Midbrain (tissue), 1 donor: ENCODE results near the gene CDK15.

Source experiments
- DNase-seq: peaks from one replicate; lab custom pipeline; 2025; lab: John Stamatoyannopoulos, UW

Gene CDK15

GRCh38 chr2:201908901-201909300 lies 102.6 kb downstream of the CDK15 start:
- DNase-seq, result peak; percentile 2

GRCh38 chr2:201909348-201909747 lies 103.0 kb downstream of the CDK15 start:
- DNase-seq, result no peak

GRCh38 chr2:201909961-201910361 lies 103.6 kb downstream of the CDK15 start:
- no peak for DNase-seq

- DNase-seq, result no peak
These were observed 105.0 kb downstream of the CDK15 start for GRCh38 chr2:201911372-201911771.

- DNase-seq, result no peak
These were observed 106.9 kb downstream of the CDK15 start for GRCh38 chr2:201913201-201913600.

GRCh38 chr2:201915446-201915845 lies 109.1 kb downstream of the CDK15 start:
- DNase-seq, result no peak

- DNase-seq, result no peak
These were observed 110.2 kb downstream of the CDK15 start for GRCh38 chr2:201916565-201916964.

GRCh38 chr2:201918616-201919307 lies 112.4 kb downstream of the CDK15 start:
- DNase-seq, result no peak

- no peak for DNase-seq
These were observed 112.9 kb downstream of the CDK15 start for GRCh38 chr2:201919308-201919634.

GRCh38 chr2:201923436-201924328 lies 117.3 kb downstream of the CDK15 start:
- DNase-seq, result no peak

- DNase-seq, result no peak
These were observed 118.1 kb downstream of the CDK15 start for GRCh38 chr2:201924453-201924852.

- no peak for DNase-seq
These were observed 118.7 kb downstream of the CDK15 start for GRCh38 chr2:201925056-201925455.

GRCh38 chr2:201926067-201926466 lies 119.7 kb downstream of the CDK15 start:
- no peak for DNase-seq

- DNase-seq, result no peak
These were observed 122.0 kb downstream of the CDK15 start for GRCh38 chr2:201928363-201928762.

- DNase-seq, result no peak
These were observed 123.1 kb downstream of the CDK15 start for GRCh38 chr2:201929281-201930026.

- DNase-seq, result no peak
These were observed 123.7 kb downstream of the CDK15 start for GRCh38 chr2:201930043-201930442.

- no peak for DNase-seq
These were observed 124.5 kb downstream of the CDK15 start for GRCh38 chr2:201930831-201931230.

GRCh38 chr2:201931475-201931874 lies 125.1 kb downstream of the CDK15 start:
- DNase-seq, result no peak

GRCh38 chr2:201931951-201932350 lies 125.6 kb downstream of the CDK15 start:
- no peak for DNase-seq

- DNase-seq, result no peak
These were observed 126.2 kb downstream of the CDK15 start for GRCh38 chr2:201932511-201932910.

GRCh38 chr2:201933792-201934237 lies 127.5 kb downstream of the CDK15 start:
- peak; percentile 5 for DNase-seq

- DNase-seq, result no peak
These were observed 130.5 kb downstream of the CDK15 start for GRCh38 chr2:201936817-201937216.

- no peak for DNase-seq
These were observed 131.0 kb downstream of the CDK15 start for GRCh38 chr2:201937343-201937742.
